Smooth muscle cell (in vitro differentiated cells): ENCODE data around the gene PFKL. TPM values are rescaled to one million over a fixed set of nuclear protein-coding genes. Genes with fewer than 3 reads are reported as not detected.

Experiments used
- DNase-seq: peaks from one replicate; lab custom pipeline; 2025; ENCODE audit not compliant: unreplicated experiment; lab: John Stamatoyannopoulos, UW
- H2AFZ ChIP-seq: fragments of 200-600 bp; sonication (generic); 2 replicates; pipeline ENCODE4 v1.6.0; 2016; ENCODE audit warnings: antibody characterized with exemption, low read depth, mild to moderate bottlenecking
- H3F3A ChIP-seq: fragments of 200-600 bp; sonication (generic); 2 replicates; pipeline ENCODE4 v1.6.0; 2017; ENCODE audit warnings: antibody characterized with exemption, low read depth
- H3K27ac ChIP-seq: fragments of 200-600 bp; sonication (generic); 2 replicates; pipeline ENCODE4 v1.5.1; 2016; ENCODE audit warnings: low read depth, mild to moderate bottlenecking
- H3K27me3 ChIP-seq: fragments of 200-600 bp; sonication (generic); 2 replicates; pipeline ENCODE4 v1.6.1; 2016; ENCODE audit warnings: low read depth, mild to moderate bottlenecking
- H3K36me3 ChIP-seq: fragments of 200-600 bp; sonication (generic); 2 replicates; pipeline ENCODE4 v1.5.1; 2016; ENCODE audit warnings: low read depth
- H3K4me1 ChIP-seq: fragments of 200-600 bp; sonication (generic); 2 replicates; pipeline ENCODE4 v1.5.1; 2016; ENCODE audit warnings: low read depth
- H3K4me2 ChIP-seq: fragments of 200-600 bp; sonication (generic); 2 replicates; pipeline ENCODE4 v1.6.0; 2016; ENCODE audit warnings: mild to moderate bottlenecking
- H3K4me3 ChIP-seq: fragments of 200-600 bp; sonication (generic); 2 replicates; pipeline ENCODE4 v1.5.1; 2016; ENCODE audit warnings: mild to moderate bottlenecking
- H3K79me2 ChIP-seq: fragments of 200-600 bp; sonication (generic); 2 replicates; pipeline ENCODE4 v1.6.0; 2016; ENCODE audit warnings: low read depth, mild to moderate bottlenecking
- H3K9ac ChIP-seq: fragments of 200-600 bp; sonication (generic); 2 replicates; pipeline ENCODE4 v1.6.0; 2016; ENCODE audit warnings: low read depth
- H3K9me3 ChIP-seq: fragments of 200-600 bp; sonication (generic); replicated peaks from 2 replicates; pipeline ENCODE4 v1.5.1; 2016; ENCODE audit warnings: low read depth
- H4K20me1 ChIP-seq: fragments of 200-600 bp; sonication (generic); 2 replicates; pipeline ENCODE4 v1.6.0; 2016; ENCODE audit warnings: low read depth
- CTCF ChIP-seq: fragments of 200-600 bp; sonication (generic); IDR thresholded peaks from 2 replicates; pipeline ENCODE4 v1.5.1; 2017; ENCODE audit warnings: borderline replicate concordance, mild to moderate bottlenecking, antibody characterized with exemption; ENCODE audit not compliant: insufficient read depth, poor library complexity, severe bottlenecking
- WGBS: methylation state at CpG from one replicate; pipeline ENCODE4 v1.1.7; 2016; ENCODE audit warnings: low lambda C conversion rate; 5-methylcytosine and 5-hydroxymethylcytosine counted together
- polyA plus RNA-seq: library from polyadenylated mRNA; unstranded; fragments of >200 nt; fragmentation: Nextera tagmentation; extraction: Ambion mirVana; gene quantifications from 2 replicates; pipeline ENCODE4 v1.2.1, GENCODE V29; 2016
- total RNA-seq: library from RNA; depleted of rRNA; stranded (reverse); fragments of >200 nt; gene quantifications from 2 replicates; pipeline ENCODE4 v1.2.3, GENCODE V29; 2014

PFKL gene
- total and polyA plus RNA-seq, 2 experiments from 2014 or later, result 51.4 to 162 TPM

GRCh38 chr21:44322621-44323325 is 22.9 kb downstream of the PFKL start:
- Histone ChIP-seq H3K9ac (no peak overlapping the region), H3K9me3 (no peaks in the 10 kb centered on the region), H3K79me2 (no peaks in the 10 kb centered on the region), H3K4me1 (no peaks in the 10 kb centered on the region), H2AFZ (no peak overlapping the region), H3F3A (no peaks in the 10 kb centered on the region), H3K27me3 (no peaks in the 10 kb centered on the region), H3K27ac (no peak overlapping the region), H4K20me1 (no peaks in the 10 kb centered on the region), H3K4me2 (no peak overlapping the region), H3K36me3 (no peaks in the 10 kb centered on the region), H3K4me3 (no peak overlapping the region)
- TF ChIP-seq CTCF, result no peak
- WGBS, result 96% methylated on average over 35 of the region's 38 CpGs
- DNase-seq, result no peak

GRCh38 chr21:44323591-44323990 is 23.7 kb downstream of the PFKL start:
- H3K27ac ChIP-seq, result no peak overlapping the region
- no peak overlapping the region for H3K9ac ChIP-seq
- no peaks in the 10 kb centered on the region for H3K27me3 ChIP-seq
- H3F3A ChIP-seq, result no peaks in the 10 kb centered on the region
- no peaks in the 10 kb centered on the region for H3K36me3 ChIP-seq
- no peaks in the 10 kb centered on the region for H3K79me2 ChIP-seq
- no peak overlapping the region for H2AFZ ChIP-seq
- no peaks in the 10 kb centered on the region for H3K9me3 ChIP-seq
- 93% methylated on average over 20 of the region's 20 CpGs for WGBS
- H3K4me3 ChIP-seq, result no peak overlapping the region
- no peak for DNase-seq
- no peak overlapping the region for H3K4me2 ChIP-seq
- H4K20me1 ChIP-seq, result no peaks in the 10 kb centered on the region
- no peak for TF ChIP-seq CTCF
- H3K4me1 ChIP-seq, result no peaks in the 10 kb centered on the region

- H3K4me3 ChIP-seq, result no peak overlapping the region
- no peak for DNase-seq
- H3K27me3 ChIP-seq, result no peaks in the 10 kb centered on the region
- no peaks in the 10 kb centered on the region for H3K36me3 ChIP-seq
- H3F3A ChIP-seq, result no peaks in the 10 kb centered on the region
- H3K79me2 ChIP-seq, result no peaks in the 10 kb centered on the region
- H3K27ac ChIP-seq, result no peak overlapping the region
- no peak overlapping the region for H3K4me2 ChIP-seq
- 97% methylated on average over 37 of the region's 37 CpGs for WGBS
- H4K20me1 ChIP-seq, result no peaks in the 10 kb centered on the region
- H3K9ac ChIP-seq, result no peak overlapping the region
- TF ChIP-seq CTCF, result no peak
- no peaks in the 10 kb centered on the region for H3K9me3 ChIP-seq
- no peak overlapping the region for H2AFZ ChIP-seq
- no peaks in the 10 kb centered on the region for H3K4me1 ChIP-seq
These were observed 24.4 kb downstream of the PFKL start for GRCh38 chr21:44324106-44324853.

DNA sequence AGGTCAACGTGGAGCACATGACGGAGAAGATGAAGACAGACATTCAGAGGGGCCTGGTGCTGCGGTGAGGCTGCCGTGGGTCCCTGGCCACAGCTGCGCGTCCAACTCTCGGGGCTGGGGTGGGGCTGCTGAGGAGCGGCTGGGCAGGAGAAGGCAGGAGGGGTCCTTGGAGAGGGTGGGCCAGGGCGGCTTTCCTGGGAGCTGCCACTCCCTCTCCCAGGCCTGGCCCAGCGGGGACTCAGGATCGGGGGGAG is 24.9 kb downstream of the PFKL start:
- no peaks in the 10 kb centered on the region for H4K20me1 ChIP-seq
- no peak overlapping the region for H2AFZ ChIP-seq
- TF ChIP-seq CTCF, result no peak
- no peak overlapping the region for H3K4me2 ChIP-seq
- no peak overlapping the region for H3K9ac ChIP-seq
- no peak for DNase-seq
- H3K4me1 ChIP-seq, result no peaks in the 10 kb centered on the region
- no peak overlapping the region for H3K4me3 ChIP-seq
- H3K27me3 ChIP-seq, result no peaks in the 10 kb centered on the region
- 96% methylated on average over 8 of the region's 11 CpGs for WGBS
- no peaks in the 10 kb centered on the region for H3K36me3 ChIP-seq
- no peaks in the 10 kb centered on the region for H3K79me2 ChIP-seq
- H3K27ac ChIP-seq, result no peak overlapping the region
- no peaks in the 10 kb centered on the region for H3K9me3 ChIP-seq
- no peaks in the 10 kb centered on the region for H3F3A ChIP-seq
